Measurements from ENCODE around the gene ANKRD10.

Gene ANKRD10

DNA sequence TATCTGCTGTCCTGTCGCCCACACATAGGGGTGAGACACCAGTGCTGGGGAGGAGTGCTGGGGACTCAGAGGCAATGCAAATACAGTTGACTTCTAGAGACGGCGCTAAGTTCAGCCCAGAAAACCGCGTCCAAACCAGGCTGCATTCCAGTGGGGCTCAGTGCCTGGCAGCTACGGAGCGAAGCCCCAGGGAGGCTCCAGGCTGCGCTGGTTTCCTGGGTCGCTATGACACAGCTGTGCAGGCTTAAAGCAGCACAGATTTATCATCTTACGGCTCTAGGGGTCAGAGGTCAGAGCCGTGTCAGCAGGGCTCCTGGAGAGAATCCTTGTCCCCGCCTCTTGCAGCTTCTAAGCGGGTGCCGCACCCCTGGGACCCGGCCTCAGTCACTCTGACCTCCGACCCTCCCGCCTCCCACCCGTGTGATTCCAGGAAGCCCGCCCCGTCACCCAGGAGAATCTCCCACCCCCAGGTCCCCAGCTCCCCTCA, 61.6 kb downstream of the ANKRD10 start:
- Histone ChIP-seq H3K4me3 (ENCODE audit: low read length in 2 of 2) (no peak overlapping the region), H3K36me3 (replicated peaks in 1 of 2; ENCODE audit: control insufficient read depth in 2 of 2, insufficient read depth in 2 of 2, low read length in 2 of 2) (no peaks in the 10 kb centered on the region), H3K18ac (ENCODE audit: low read length) (no peak overlapping the region), H3K9me3 (replicated peaks in 1 of 2; ENCODE audit: control insufficient read depth in 2 of 2, insufficient read depth in 1 of 2, low read depth in 1 of 2, low read length in 2 of 2) (peaks cover 5 to 6% of the 10 kb centered on the region in 2 donors), H3K23ac (ENCODE audit: low read depth, low read length, poor library complexity) (no peak overlapping the region), H3K27me3 (ENCODE audit: control insufficient read depth in 3 of 3, insufficient read depth in 3 of 3, low read depth in 1 of 3, low read length in 3 of 3) (no peaks in the 10 kb centered on the region), H3K27ac (replicated peaks; ENCODE audit: low read length) (no peak overlapping the region), H2BK12ac (ENCODE audit: low read length) (no peak overlapping the region), H2BK5ac (ENCODE audit: low read length) (no peak overlapping the region), H3K4ac (ENCODE audit: low read length) (no peak overlapping the region), H3K14ac (ENCODE audit: low read length) (no peak overlapping the region), H3K79me1 (ENCODE audit: low read depth, low read length) (no peaks in the 10 kb centered on the region), H2BK120ac (ENCODE audit: low read depth, low read length) (no peak overlapping the region), H2AFZ (ENCODE audit: low read length) (peak overlapping the region; percentile 72), H2AK5ac (ENCODE audit: low read depth, low read length) (no peak overlapping the region), H3K4me2 (ENCODE audit: insufficient read depth, low read length, poor library complexity, severe bottlenecking) (no peak overlapping the region), H3K9ac (ENCODE audit: low read depth, low read length, poor library complexity) (no peak overlapping the region), H3K4me1 (ENCODE audit: control insufficient read depth in 2 of 2, insufficient read depth in 1 of 2, low read depth in 1 of 2, low read length in 2 of 2) (peaks cover 7 to 14% of the 10 kb centered on the region in 2 donors), H2BK15ac (ENCODE audit: low read length) (no peak overlapping the region), H4K91ac (ENCODE audit: low read depth, low read length, poor library complexity) (no peak overlapping the region), H4K8ac (ENCODE audit: low read depth, low read length) (no peak overlapping the region)
- WGBS, 2 donors (ENCODE audit: extremely low coverage in 2 of 2, insufficient read length in 2 of 2, insufficient replicate concordance in 1 of 2), result no CpG with 5 or more reads among the region's 20 CpGs
- DNase-seq (ENCODE audit: low spot score), result no peak

DNA sequence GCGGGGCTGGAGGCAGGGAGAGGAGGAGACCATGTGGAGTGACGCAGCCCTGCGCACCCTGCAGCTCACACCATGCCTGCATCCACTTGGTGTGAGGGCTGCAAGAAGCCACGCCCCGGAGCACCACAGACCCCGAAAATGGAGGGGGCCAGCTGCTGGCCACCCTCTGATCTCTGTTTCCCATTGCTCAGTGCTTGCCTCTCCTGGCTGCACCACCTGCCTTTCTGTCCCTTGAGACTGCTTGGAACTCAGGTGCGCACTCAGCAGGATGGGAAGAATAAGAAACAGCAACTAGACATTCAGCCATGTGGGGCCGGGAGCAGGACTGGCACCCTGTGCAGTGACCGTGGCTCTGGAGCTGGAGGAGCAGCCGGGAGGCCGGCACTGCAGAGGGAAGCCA, 64.0 kb downstream of the ANKRD10 start:
- Histone ChIP-seq H2AFZ (ENCODE audit: low read length) (no peak overlapping the region), H3K36me3 (replicated peaks in 1 of 2; ENCODE audit: control insufficient read depth in 2 of 2, insufficient read depth in 2 of 2, low read length in 2 of 2) (no peaks in the 10 kb centered on the region), H3K79me1 (ENCODE audit: low read depth, low read length) (no peaks in the 10 kb centered on the region), H3K4me3 (ENCODE audit: low read length in 2 of 2) (no peak overlapping the region), H2BK12ac (ENCODE audit: low read length) (no peak overlapping the region), H2AK5ac (ENCODE audit: low read depth, low read length) (no peak overlapping the region), H3K9me3 (replicated peaks in 1 of 2; ENCODE audit: control insufficient read depth in 2 of 2, insufficient read depth in 1 of 2, low read depth in 1 of 2, low read length in 2 of 2) (peaks cover 2 to 3% of the 10 kb centered on the region in 2 donors), H3K4ac (ENCODE audit: low read length) (no peak overlapping the region), H2BK15ac (ENCODE audit: low read length) (no peak overlapping the region), H2BK5ac (ENCODE audit: low read length) (no peak overlapping the region), H4K8ac (ENCODE audit: low read depth, low read length) (no peak overlapping the region), H3K27me3 (ENCODE audit: control insufficient read depth in 3 of 3, insufficient read depth in 3 of 3, low read depth in 1 of 3, low read length in 3 of 3) (peaks cover 0 to 5% (median 0%) of the 10 kb centered on the region in 3 experiments), H2BK120ac (ENCODE audit: low read depth, low read length) (no peak overlapping the region), H3K9ac (ENCODE audit: low read depth, low read length, poor library complexity) (no peak overlapping the region), H4K91ac (ENCODE audit: low read depth, low read length, poor library complexity) (no peak overlapping the region), H3K18ac (ENCODE audit: low read length) (peak overlapping the region; percentile 38), H3K14ac (ENCODE audit: low read length) (no peak overlapping the region), H3K23ac (ENCODE audit: low read depth, low read length, poor library complexity) (no peak overlapping the region), H3K4me2 (ENCODE audit: insufficient read depth, low read length, poor library complexity, severe bottlenecking) (no peak overlapping the region), H3K27ac (replicated peaks; ENCODE audit: low read length) (no peak overlapping the region), H3K4me1 (ENCODE audit: control insufficient read depth in 2 of 2, insufficient read depth in 1 of 2, low read depth in 1 of 2, low read length in 2 of 2) (peaks cover 8 to 14% of the 10 kb centered on the region in 2 donors)
- DNase-seq (ENCODE audit: low spot score), result no peak
- WGBS, 2 donors (ENCODE audit: extremely low coverage in 2 of 2, insufficient read length in 2 of 2, insufficient replicate concordance in 1 of 2), result no CpG with 5 or more reads among the region's 11 CpGs

DNA sequence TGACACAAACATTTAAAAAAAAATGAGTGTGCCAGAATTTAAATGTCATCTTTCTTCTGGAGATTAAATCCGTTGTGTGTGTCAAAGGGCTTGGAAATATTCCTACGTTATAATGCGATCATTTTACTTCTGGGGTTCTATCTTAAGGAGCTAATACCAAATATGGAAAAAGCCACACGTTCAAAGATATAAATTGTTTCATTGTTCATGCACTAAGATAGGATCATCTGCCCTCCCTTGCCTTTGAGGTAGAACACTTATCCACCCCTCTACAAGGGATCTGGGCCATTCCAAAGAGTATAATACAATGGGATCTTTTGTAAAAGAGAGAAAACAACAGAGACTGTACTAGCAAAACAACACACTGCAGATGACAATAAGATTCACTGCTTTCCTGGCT, 64.9 kb downstream of the ANKRD10 start:
- Histone ChIP-seq H3K9me3 (replicated peaks in 1 of 2; ENCODE audit: control insufficient read depth in 2 of 2, insufficient read depth in 1 of 2, low read depth in 1 of 2, low read length in 2 of 2) (peaks cover 2 to 3% of the 10 kb centered on the region in 2 donors), H3K4me3 (ENCODE audit: low read length in 2 of 2) (no peak overlapping the region), H3K23ac (ENCODE audit: low read depth, low read length, poor library complexity) (no peak overlapping the region), H2AFZ (ENCODE audit: low read length) (peak overlapping the region; percentile 59), H3K79me1 (ENCODE audit: low read depth, low read length) (no peaks in the 10 kb centered on the region), H3K4me2 (ENCODE audit: insufficient read depth, low read length, poor library complexity, severe bottlenecking) (no peak overlapping the region), H3K14ac (ENCODE audit: low read length) (no peak overlapping the region), H3K18ac (ENCODE audit: low read length) (no peak overlapping the region), H3K36me3 (replicated peaks in 1 of 2; ENCODE audit: control insufficient read depth in 2 of 2, insufficient read depth in 2 of 2, low read length in 2 of 2) (no peaks in the 10 kb centered on the region), H4K8ac (ENCODE audit: low read depth, low read length) (no peak overlapping the region), H3K4ac (ENCODE audit: low read length) (no peak overlapping the region), H4K91ac (ENCODE audit: low read depth, low read length, poor library complexity) (no peak overlapping the region), H2BK12ac (ENCODE audit: low read length) (no peak overlapping the region), H2BK15ac (ENCODE audit: low read length) (no peak overlapping the region), H2AK5ac (ENCODE audit: low read depth, low read length) (no peak overlapping the region), H3K9ac (ENCODE audit: low read depth, low read length, poor library complexity) (no peak overlapping the region), H3K27ac (replicated peaks; ENCODE audit: low read length) (no peak overlapping the region), H2BK120ac (ENCODE audit: low read depth, low read length) (no peak overlapping the region), H2BK5ac (ENCODE audit: low read length) (no peak overlapping the region), H3K4me1 (ENCODE audit: control insufficient read depth in 2 of 2, insufficient read depth in 1 of 2, low read depth in 1 of 2, low read length in 2 of 2) (peaks cover 8 to 14% of the 10 kb centered on the region in 2 donors), H3K27me3 (ENCODE audit: control insufficient read depth in 3 of 3, insufficient read depth in 3 of 3, low read depth in 1 of 3, low read length in 3 of 3) (peaks cover 0 to 10% (median 0%) of the 10 kb centered on the region in 3 experiments)
- no CpG with 5 or more reads among the region's 4 CpGs for WGBS, 2 donors (ENCODE audit: extremely low coverage in 2 of 2, insufficient read length in 2 of 2, insufficient replicate concordance in 1 of 2)
- no peak for DNase-seq (ENCODE audit: low spot score)

DNA sequence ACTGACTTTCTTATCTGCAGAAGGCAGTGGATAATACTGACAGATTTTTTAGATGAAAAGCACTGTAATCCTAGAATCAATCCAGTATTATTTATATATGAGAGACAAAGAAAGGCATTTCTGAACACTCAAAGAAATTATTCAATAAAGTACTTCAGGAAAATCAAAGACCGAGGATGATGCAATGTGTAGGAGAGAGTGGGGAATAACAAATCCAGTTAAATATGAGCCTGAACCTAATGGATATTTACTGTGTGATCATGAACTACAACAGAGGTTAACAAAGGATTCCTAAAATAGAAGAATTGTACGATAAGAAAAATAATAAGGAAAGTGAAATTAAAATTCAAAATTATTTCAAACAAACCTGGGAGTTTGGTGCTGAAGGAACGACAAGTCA, 69.3 kb downstream of the ANKRD10 start:
- H3K27me3 ChIP-seq (ENCODE audit: control insufficient read depth in 3 of 3, insufficient read depth in 3 of 3, low read depth in 1 of 3, low read length in 3 of 3), result peaks cover 0 to 10% (median 0%) of the 10 kb centered on the region in 3 experiments
- H3K23ac ChIP-seq (ENCODE audit: low read depth, low read length, poor library complexity), result no peak overlapping the region
- no peak overlapping the region for H2BK12ac ChIP-seq (ENCODE audit: low read length)
- H2BK120ac ChIP-seq (ENCODE audit: low read depth, low read length), result no peak overlapping the region
- no peak overlapping the region for H3K4me3 ChIP-seq (ENCODE audit: low read length in 2 of 2)
- no peak overlapping the region for H4K91ac ChIP-seq (ENCODE audit: low read depth, low read length, poor library complexity)
- no peak overlapping the region for H2AK5ac ChIP-seq (ENCODE audit: low read depth, low read length)
- no peak overlapping the region for H2BK5ac ChIP-seq (ENCODE audit: low read length)
- H3K9ac ChIP-seq (ENCODE audit: low read depth, low read length, poor library complexity), result no peak overlapping the region
- no peak overlapping the region for H3K4ac ChIP-seq (ENCODE audit: low read length)
- no peak overlapping the region for H3K4me2 ChIP-seq (ENCODE audit: insufficient read depth, low read length, poor library complexity, severe bottlenecking)
- WGBS, 2 donors (ENCODE audit: extremely low coverage in 2 of 2, insufficient read length in 2 of 2, insufficient replicate concordance in 1 of 2), result 100% methylated on average over 1 of the region's 3 CpGs; no CpG with 5 or more reads in 1 of the 2 donors
- no peak overlapping the region for H2BK15ac ChIP-seq (ENCODE audit: low read length)
- H3K18ac ChIP-seq (ENCODE audit: low read length), result no peak overlapping the region
- H3K14ac ChIP-seq (ENCODE audit: low read length), result no peak overlapping the region
- H3K9me3 ChIP-seq (replicated peaks in 1 of 2; ENCODE audit: control insufficient read depth in 2 of 2, insufficient read depth in 1 of 2, low read depth in 1 of 2, low read length in 2 of 2), result peaks cover 5% of the 10 kb centered on the region in 2 donors
- H3K27ac ChIP-seq (replicated peaks; ENCODE audit: low read length), result no peak overlapping the region
- H3K4me1 ChIP-seq (ENCODE audit: control insufficient read depth in 2 of 2, insufficient read depth in 1 of 2, low read depth in 1 of 2, low read length in 2 of 2), result peaks cover 3 to 5% of the 10 kb centered on the region in 2 donors
- H4K8ac ChIP-seq (ENCODE audit: low read depth, low read length), result no peak overlapping the region
- DNase-seq (ENCODE audit: low spot score), result no peak
- H3K79me1 ChIP-seq (ENCODE audit: low read depth, low read length), result no peaks in the 10 kb centered on the region
- H2AFZ ChIP-seq (ENCODE audit: low read length), result no peak overlapping the region
- no peaks in the 10 kb centered on the region for H3K36me3 ChIP-seq (replicated peaks in 1 of 2; ENCODE audit: control insufficient read depth in 2 of 2, insufficient read depth in 2 of 2, low read length in 2 of 2)

Data from neuronal stem cell (in vitro differentiated cells).